DND-41 (cell line): ENCODE measurements around the gene NSDHL.

Experiments used
- ATAC-seq: fragments of 200-7000 bp; cut with Tn5 transposase; 3 replicates; pipeline ENCODE4 v1.9.1; 2021; ENCODE audit warnings: low read depth; ENCODE audit not compliant: insufficient read depth
- DNase-seq: peaks from one replicate; pipeline ENCODE4 v3.0.0-alpha.2; 2020
- H2AFZ ChIP-seq: 2 replicates; pipeline ENCODE4 v1.6.0; 2012; ENCODE audit warnings: low read depth, low read length
- H3K27ac ChIP-seq: 2 replicates; pipeline ENCODE4 v1.5.1; 2012; ENCODE audit warnings: low read length, inconsistent platforms
- H3K27me3 ChIP-seq: fragments of 200-600 bp; sonication (generic); 2 replicates; pipeline ENCODE4 v1.6.0; 2012; ENCODE audit warnings: low read length, mild to moderate bottlenecking, inconsistent platforms; ENCODE audit not compliant: insufficient read depth, poor library complexity
- H3K36me3 ChIP-seq: 2 replicates; pipeline ENCODE4 v1.5.1; 2012; ENCODE audit warnings: low read length, inconsistent platforms; ENCODE audit not compliant: insufficient read depth
- H3K4me1 ChIP-seq: 2 replicates; pipeline ENCODE4 v1.5.1; 2012; ENCODE audit warnings: mild to moderate bottlenecking, low read length; ENCODE audit not compliant: insufficient read depth
- H3K4me2 ChIP-seq: 2 replicates; pipeline ENCODE4 v1.6.0; 2012; ENCODE audit warnings: mild to moderate bottlenecking, moderate library complexity, low read length, inconsistent platforms; ENCODE audit not compliant: insufficient read depth
- H3K4me3 ChIP-seq, 2 experiments: fragments of 200-600 bp in 1 of 2; shearing (Covaris generic) in 1 of 2; 2 replicates each; pipeline ENCODE4 v1.5.1; 2012 to 2016; ENCODE audit warnings: inconsistent platforms in 2 of 2, low read length in 2 of 2, mild to moderate bottlenecking in 2 of 2, low read depth in 1 of 2, moderate library complexity in 1 of 2
- H3K79me2 ChIP-seq: 2 replicates; pipeline ENCODE4 v1.6.0; 2012; ENCODE audit warnings: low read length, inconsistent platforms; ENCODE audit not compliant: insufficient read depth
- H3K9ac ChIP-seq: 2 replicates; pipeline ENCODE4 v1.6.0; 2012; ENCODE audit warnings: low read depth, mild to moderate bottlenecking, inconsistent platforms, low read length, moderate library complexity
- H3K9me3 ChIP-seq: 2 replicates; pipeline ENCODE4 v1.5.1; 2012; ENCODE audit warnings: low read length, moderate library complexity, mild to moderate bottlenecking, inconsistent platforms; ENCODE audit not compliant: insufficient read depth, severe bottlenecking
- H4K20me1 ChIP-seq: 2 replicates; pipeline ENCODE4 v1.6.0; 2012; ENCODE audit warnings: low read length; ENCODE audit not compliant: insufficient read depth
- CTCF ChIP-seq: IDR thresholded peaks from 2 replicates; pipeline ENCODE4 v1.5.1; 2012; ENCODE audit warnings: borderline replicate concordance, low read length, moderate library complexity, mild to moderate bottlenecking; ENCODE audit not compliant: poor library complexity, severe bottlenecking; ENCODE audit errors: extremely low read depth
- EZH2 ChIP-seq: IDR thresholded peaks from 3 replicates; pipeline ENCODE4 v1.6.1; 2012; ENCODE audit warnings: borderline replicate concordance, low read depth, mild to moderate bottlenecking, moderate library complexity, low read length, inconsistent platforms; ENCODE audit not compliant: severe bottlenecking

Gene NSDHL

DNA sequence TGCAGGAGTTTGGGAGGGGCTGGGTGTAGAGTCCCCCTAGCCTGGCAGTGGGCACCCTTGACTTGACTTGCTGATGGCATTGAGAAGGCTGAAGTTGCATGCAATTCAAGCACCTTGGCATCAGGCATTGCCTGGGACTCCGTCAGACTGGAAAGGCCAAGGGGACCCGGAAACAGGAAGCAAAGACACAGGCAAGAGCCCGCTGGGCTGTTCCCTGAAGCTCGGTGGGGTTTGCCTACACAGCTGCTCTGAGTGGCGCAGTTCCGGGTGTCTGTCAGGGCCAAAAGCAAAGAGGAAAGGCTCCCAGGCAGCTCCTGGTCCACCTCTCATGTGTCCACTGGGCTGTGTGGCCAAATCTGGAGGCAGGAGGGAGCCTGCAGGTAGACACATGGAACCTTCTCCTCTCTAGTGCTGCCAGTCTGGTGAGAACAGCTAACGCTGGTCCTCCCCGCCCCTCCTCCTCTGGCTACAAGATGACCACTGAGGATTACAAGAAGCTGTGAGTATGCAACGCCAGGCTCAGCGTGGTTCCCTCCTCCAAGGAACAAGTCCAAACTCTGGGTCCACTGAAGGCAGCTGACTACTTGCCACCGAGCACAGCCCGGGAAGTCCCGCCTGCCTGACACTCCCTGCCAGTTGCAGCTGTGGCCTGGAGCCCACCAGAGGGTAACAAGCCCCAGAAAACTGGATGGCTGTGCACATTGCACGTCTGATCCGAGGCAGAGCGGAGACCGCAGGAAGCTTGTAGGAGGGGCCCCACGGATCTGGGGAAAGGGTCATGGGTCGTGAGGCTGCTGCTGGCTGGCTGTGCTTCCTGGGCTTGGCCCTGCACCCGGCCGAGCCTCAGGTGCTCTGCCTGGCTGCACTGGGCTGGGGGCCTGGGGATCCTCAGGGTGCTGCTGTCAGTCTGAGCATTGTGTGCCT is 87.1 kb downstream of the NSDHL start:
- Histone ChIP-seq H3K4me1 (peaks cover 9% of the 10 kb centered on the region), H3K9ac (no peak overlapping the region), H3K79me2 (no peaks in the 10 kb centered on the region), H3K9me3 (no peaks in the 10 kb centered on the region), H4K20me1 (no peaks in the 10 kb centered on the region), H3K27me3 (no peaks in the 10 kb centered on the region), H3K4me3 (no peak overlapping the region), H3K36me3 (no peaks in the 10 kb centered on the region), H3K27ac (no peak overlapping the region), H3K4me2 (no peak overlapping the region), H2AFZ (no peak overlapping the region)
- no peak for ATAC-seq
- TF ChIP-seq CTCF = no peak
- no peak for TF ChIP-seq EZH2
- DNase-seq = no peak

DNA sequence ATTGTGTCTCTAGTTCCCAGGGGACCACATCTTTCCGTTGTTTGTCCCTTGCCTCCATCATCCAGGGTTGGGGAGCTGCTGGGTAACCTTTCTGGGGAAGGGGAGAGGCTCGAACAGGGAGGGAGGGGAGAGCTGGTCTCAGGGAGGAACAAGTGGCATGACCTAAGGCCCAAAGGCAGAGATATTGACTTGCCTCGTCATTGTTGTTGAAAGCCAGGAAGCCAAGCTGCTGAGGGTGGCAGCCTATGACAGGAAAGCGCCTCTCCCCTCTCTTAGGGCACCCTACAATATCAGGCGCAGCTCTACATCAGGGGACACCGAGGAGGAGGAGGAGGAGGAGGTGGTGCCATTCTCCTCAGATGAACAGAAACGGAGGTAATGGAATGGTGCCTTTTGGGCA is 87.8 kb downstream of the NSDHL start:
- H3K27me3 ChIP-seq = no peaks in the 10 kb centered on the region
- H3K27ac ChIP-seq = no peak overlapping the region
- no peak overlapping the region for H3K4me3 ChIP-seq
- no peaks in the 10 kb centered on the region for H3K9me3 ChIP-seq
- no peak overlapping the region for H3K4me2 ChIP-seq
- DNase-seq (no peak), ATAC-seq (no peak)
- H3K36me3 ChIP-seq = no peaks in the 10 kb centered on the region
- peaks cover 9% of the 10 kb centered on the region for H3K4me1 ChIP-seq
- H3K79me2 ChIP-seq = no peaks in the 10 kb centered on the region
- H3K9ac ChIP-seq = no peak overlapping the region
- TF ChIP-seq CTCF (no peak), EZH2 (no peak)
- H2AFZ ChIP-seq = no peak overlapping the region
- H4K20me1 ChIP-seq = no peaks in the 10 kb centered on the region
